Sciatic nerve (tissue), 2 donors: ENCODE results near the gene DECR2. TPM values are rescaled to one million over a fixed set of nuclear protein-coding genes. Genes with fewer than 3 reads are reported as not detected.
"Not testable (repeated sequence)": the region's sequence is repeated elsewhere in the genome, so short reads cannot be mapped to it uniquely, and the experiment has no call there.

Source experiments
- ATAC-seq: fragments of 200-7000 bp; cut with Tn5 transposase; one replicate; pipeline ENCODE4 v1.9.1; 2020; ENCODE audit warnings: mild to moderate bottlenecking, moderate library complexity
- DNase-seq: peaks from one replicate; pipeline ENCODE4 v3.0.0-alpha.2; 2020; ENCODE audit warnings: low spot score
- intact Hi-C: fragments of 100-400 bp; cut with DNase I; formaldehyde crosslinking; loops from one replicate; pipeline ENCODE4 v1.14.2; 2022
- total RNA-seq: library from RNA; stranded (reverse); fragmentation: NEBNext Ultra II Directional; extraction: Animal tissue kit (Norgen Biotek cat#: 25700); gene quantifications from one replicate; pipeline ENCODE4 v1.2.1, GENCODE V29; 2021
- donor health status: DM: no; HTN: no; CAD: no.
- donor health status: DM: no; HTN: no; CAD: no.

DECR2 gene
- total RNA-seq: 10.4 TPM

- DNase-seq (peak; percentile 99), ATAC-seq (peak; percentile 91)
- intact Hi-C loops: no loop called here
These were observed at the start of gene DECR2 for GRCh38 chr16:401468-402348. DECR2 (plus strand) TSS chr16:401885; CDS start chr16:401964, 79 bp downstream.

DNA sequence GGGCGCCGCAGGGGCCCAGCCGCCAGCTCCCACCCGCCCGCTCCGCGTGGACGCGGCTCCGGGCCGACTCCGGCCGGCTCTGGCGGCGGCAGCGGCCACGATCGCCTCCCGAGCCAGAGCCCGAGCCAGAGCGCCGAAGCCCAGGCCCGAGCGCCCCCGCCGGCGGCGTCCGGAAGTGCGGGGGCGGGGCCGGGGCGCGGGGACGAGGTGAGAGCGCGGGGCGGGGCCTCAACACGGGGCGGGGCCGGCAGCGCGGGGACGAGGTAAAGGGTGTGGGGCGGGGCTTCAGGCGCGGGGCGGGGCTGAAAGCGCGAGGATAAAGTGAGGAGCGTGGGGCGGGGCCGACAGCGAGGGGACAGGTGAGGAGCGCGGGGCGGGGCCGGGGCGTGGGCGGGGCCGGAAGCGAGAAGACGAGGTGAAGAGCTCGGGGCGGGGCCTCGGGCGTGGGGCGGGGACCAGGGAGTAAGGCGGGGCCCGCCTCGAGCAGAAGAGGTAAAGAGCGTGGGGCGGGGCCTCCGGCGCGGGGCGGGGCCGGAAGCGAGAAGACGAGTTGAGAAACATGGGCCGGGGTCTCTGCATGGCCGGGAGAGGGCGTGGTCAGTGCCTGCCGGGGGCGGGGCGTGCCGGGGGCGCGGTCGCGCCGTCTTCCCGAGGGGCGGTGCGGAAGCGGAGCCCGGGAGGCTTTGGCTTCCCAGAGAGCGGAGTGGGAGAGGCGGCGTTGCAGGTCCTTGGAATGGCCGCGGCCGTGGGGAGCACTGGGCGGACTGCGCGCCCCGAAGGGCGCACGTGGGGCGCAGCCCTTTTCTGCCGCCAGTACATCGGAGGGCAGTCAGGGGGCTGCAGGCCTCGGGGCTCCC, 48.9 kb upstream of the DECR2 start, which contains the start of gene AXIN1:
Gene AXIN1 (minus strand): TSS at position 177 of the 857 bp plus-strand sequence. CDS start 5,698 bp downstream, outside the sequence.
- intact Hi-C loops: no loop called here

DNA sequence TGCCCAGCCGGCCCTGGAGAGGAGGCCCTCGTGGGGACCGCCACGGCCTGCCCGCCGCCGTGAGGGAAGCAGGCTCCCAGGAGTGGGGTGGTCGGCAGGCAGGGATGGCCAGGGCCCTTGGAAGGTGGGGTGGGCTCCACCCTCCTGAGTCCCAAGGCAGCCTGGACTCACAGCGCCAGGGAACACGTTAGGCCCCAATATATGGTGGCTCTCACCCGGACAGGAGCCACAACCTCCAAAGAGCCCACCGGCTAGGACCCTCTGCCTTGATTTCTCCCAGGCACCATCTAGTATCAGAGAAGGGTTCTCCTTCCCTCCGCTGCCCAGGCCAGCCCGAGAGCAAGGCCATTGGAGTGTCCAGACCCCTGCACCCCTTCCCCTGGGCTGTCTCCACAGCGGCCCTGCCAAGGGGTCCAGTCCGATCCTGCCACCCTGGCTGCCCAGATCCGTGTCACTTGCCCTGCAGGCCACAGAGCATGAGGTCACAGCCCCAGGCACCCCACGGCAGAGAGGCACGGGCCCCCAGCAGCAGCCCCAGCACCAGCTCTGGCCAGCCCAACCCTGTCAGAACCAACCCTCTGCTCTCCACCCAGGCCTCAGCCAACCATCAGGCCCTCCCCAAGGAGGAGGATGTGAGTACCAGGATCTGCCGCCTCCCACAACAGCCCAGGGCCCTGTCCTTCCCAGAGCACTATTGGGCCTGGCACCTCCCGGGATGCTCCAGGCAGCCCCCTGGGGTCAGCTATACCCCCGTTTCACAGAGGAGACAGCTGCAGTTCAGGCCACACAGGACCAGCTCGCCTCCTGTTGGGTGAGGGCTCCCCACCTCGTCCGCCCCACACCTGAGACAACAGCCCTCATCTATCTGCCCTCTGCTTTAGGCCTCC, 48.0 kb upstream of the DECR2 start:
- ATAC-seq (peak; percentile 3), DNase-seq (no peak)
- intact Hi-C loops: no loop called here

More for the DNA sequence above, 48.9 kb upstream of the DECR2 start, which contains the start of gene AXIN1:
- ATAC-seq (peak; percentile 95), DNase-seq (peak; percentile 99)

DNA sequence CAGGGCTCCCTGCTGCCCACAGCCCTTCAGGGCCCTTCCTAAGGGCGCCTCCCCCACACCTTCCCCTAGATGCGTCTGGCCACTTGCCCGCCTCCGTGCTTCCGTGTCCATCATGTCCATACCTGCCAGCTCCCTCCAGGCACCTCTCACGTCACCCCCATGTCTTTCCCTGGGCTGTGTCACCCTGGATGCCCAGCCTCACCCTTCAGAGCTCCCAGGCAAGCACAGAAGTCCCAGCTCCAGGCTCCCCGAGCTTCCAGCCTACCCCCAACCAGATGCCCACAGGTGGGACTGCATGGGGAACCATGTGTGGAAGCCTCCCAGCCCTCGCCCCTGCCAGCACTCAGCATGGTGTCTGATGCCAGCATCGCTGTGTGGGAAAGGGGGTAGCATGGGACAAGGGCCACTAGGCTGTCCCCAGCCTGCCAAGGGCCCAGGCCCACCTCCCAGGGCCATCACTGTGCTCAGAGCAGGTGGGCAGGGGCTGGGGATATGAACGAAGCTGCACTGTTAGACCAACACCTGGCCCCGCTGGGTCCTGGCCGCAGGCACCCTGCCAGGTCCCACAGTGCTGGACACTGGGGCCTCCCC, 47.3 kb upstream of the DECR2 start:
- no peak for DNase-seq
- intact Hi-C loops: no loop called here
- ATAC-seq: no peak

DNA sequence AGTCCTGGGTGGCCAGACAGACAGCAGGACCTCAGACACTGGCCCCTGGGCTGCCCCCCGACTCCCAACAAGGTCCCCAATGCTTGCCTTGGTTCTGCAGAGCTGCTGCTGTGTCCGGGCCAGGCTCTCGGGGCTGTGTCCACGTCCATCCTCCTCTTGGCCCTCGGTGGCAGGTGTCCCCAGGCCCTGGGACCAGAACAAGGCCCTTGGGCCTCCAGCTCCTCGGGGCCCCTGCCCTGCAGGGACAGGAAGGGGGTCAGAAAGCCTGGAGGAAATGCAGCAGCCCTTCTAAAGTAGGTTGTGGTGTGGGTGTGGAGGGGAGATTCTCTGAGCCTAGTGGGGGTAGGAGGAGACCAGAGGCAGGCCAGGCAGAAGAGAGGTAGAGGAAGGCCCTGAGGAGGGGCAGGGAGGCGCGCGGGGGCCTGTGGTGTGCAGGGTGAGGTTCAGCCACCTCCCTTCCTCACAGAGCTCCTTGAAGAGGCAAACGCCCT, 46.7 kb upstream of the DECR2 start:
- DNase-seq: no peak
- intact Hi-C loops: no loop called here
- ATAC-seq: no peak

DNA sequence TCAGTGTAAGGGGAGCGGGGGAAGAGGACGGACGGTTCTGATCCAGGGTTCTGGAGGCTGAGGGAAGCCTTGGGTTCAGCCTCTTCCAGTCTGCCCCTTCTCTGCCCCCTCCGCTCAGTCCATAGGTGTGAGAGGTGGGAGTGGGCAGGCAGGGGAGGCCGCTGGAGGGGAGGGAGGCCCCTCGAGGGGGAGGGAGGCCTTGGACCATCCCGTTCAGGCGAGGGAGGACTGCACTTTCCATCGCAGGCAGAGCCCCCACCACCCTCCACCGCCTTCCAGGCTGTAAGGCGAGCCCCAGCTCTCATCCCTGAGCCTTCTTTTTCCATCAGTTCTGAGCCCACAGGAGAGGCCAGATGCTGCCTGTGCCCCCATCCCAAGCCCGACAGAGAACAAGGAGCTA, 44.9 kb upstream of the DECR2 start:
- DNase-seq (no peak), ATAC-seq (no peak)
- intact Hi-C loops: no loop called here

- DNase-seq (no peak), ATAC-seq (no peak)
- intact Hi-C loops: no loop called here
These were observed 42.5 kb upstream of the DECR2 start for GRCh38 chr16:359067-359763.

DNA sequence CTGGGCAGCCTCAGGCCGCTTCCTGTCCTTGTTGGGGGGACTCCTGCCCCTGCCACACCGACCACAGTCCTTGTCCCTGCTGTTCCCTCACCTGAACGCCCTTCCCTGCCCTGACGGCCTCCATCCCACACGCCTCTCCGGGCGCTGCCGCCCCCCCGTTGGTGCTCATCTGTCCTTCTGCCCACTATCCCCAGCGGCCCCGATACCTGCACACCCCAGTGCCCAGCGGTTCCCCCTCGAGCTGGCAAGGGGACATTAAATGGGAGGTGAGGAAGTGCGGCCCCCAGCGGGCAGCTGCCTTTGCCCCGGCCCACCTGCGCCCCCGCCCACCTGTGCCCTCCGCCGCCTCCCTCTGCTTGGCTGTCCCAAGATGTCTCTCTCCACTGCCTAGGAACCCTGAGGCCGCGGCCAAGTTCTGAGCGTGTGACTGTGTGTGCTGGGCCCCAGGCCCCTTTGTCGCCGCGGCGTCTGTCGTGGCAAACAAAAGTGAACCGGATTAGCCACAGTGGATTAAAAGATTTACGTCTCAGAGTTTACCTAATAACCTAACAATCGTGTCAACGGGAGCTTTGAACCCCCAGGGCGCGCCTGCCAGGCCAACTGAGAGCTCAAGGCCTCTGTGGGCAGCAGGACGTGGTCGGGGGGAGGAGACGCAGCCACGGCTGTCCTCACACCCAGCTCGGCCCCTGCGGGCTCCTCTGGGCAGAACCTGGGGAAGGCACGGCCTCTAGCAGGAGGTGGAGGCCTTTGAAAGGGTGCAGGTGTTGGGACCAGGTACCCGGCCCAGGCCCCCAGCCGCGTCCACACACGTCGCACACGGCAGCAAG, 41.6 kb upstream of the DECR2 start:
- no peak for DNase-seq
- intact Hi-C loops: no loop called here

DNA sequence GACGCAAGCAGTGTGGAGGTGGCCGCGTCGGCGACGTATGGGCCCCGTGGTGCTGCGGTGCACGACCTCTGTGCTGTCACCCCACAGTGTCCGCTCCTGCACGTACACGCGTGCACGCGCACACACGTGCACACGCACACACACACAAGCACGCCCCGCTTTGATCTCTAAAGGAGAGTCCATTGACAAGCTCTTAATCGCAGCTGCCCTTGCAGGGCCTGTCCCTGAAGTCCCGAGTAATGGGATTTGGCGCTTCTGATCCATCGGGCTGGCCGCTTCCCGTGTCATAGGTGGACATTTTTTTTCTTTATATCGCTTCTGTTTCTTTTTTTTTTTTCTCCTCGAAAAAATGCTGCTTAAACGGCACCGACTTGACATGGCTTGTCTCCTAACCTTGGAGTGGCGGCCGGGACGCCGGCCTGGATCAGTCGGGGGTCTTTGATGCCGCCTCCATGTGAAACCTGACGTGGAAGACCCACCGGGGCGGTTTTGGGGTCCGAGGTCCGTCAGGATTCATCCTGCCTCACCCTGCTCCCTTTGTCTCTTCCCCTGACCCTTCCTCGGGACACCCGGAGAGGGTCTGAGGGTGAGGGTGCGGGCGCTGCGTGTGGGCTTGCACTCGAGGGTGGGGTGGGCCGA, 40.9 kb upstream of the DECR2 start:
- ATAC-seq (no peak), DNase-seq (no peak)
- intact Hi-C loops: no loop called here

More for the DNA sequence above, 41.6 kb upstream of the DECR2 start:
- ATAC-seq: no peak

DNA sequence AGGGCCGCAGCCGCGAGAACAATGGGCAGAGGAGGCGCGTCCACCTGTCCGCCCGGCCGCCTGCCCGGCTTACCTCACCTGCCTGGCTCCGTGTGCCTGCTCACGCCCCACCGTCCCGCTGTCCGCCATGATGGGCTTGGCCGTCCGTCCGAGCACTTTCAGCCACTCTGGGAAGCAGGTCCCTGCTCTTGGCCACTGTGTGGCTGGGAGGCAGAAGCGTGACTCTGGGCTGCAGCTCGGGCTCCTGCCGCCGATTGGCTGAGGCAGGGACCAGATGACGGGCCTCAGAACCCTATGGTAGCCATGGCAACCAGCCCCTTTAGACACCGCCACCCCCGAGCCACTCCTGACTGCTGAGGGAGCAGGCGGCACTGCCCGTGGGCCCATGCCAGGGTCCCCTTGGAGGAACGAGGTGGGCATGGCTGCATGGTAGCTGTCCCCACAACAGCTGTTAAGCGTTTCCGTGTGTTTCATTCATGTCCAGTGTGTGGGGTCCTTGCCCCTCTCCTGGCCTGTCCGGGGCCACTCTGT, 40.3 kb upstream of the DECR2 start:
- intact Hi-C loops: no loop called here
- no peak for ATAC-seq
- no peak for DNase-seq

GRCh38 chr16:361872-362701, 39.6 kb upstream of the DECR2 start:
- peak; percentile 65 for ATAC-seq
- DNase-seq: peak; percentile 83
- intact Hi-C loops: no loop called here

DNA sequence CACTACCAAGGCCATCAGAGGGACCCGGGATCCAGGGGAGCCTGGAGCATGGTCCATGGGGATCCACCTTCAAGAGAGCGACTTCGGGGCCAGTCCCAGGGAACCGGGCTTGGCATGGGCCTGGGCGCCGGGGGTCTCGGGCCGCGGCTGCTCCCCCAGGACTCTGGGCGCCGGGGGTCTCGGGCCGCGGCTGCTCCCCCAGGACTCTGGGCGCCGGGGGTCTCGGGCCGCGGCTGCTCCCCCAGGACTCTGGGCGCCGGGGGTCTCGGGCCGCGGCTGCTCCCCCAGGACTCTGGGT, 39.0 kb upstream of the DECR2 start:
- ATAC-seq, intact Hi-C loops, DNase-seq: not testable (repeated sequence)

GRCh38 chr16:363110-363765, 38.4 kb upstream of the DECR2 start:
- intact Hi-C loops: no loop called here
- ATAC-seq: no peak
- no peak for DNase-seq

GRCh38 chr16:363766-364490, 37.8 kb upstream of the DECR2 start:
- DNase-seq (no peak), ATAC-seq (no peak)
- intact Hi-C loops: no loop called here
